Cortex of kidney (tissue), 1 donor: ENCODE results near the gene PRKCH.

ENCODE experiments used
- DNase-seq: peaks from one replicate; lab custom pipeline; 2025; lab: John Stamatoyannopoulos, UW

PRKCH gene

GRCh38 chr14:61491876-61492434 lies 170.6 kb downstream of the PRKCH start:
- no peak for DNase-seq

- DNase-seq = no peak
Measured at GRCh38 chr14:61492474-61492873, 171.1 kb downstream of the PRKCH start.

GRCh38 chr14:61493239-61493638 lies 171.9 kb downstream of the PRKCH start:
- no peak for DNase-seq

- no peak for DNase-seq
Measured at GRCh38 chr14:61494018-61494417, 172.6 kb downstream of the PRKCH start.

GRCh38 chr14:61495809-61496208 lies 174.4 kb downstream of the PRKCH start:
- no peak for DNase-seq

GRCh38 chr14:61498303-61498702 lies 176.9 kb downstream of the PRKCH start:
- DNase-seq = no peak

GRCh38 chr14:61498811-61499210 lies 177.4 kb downstream of the PRKCH start:
- DNase-seq = no peak

- DNase-seq = no peak
Measured at GRCh38 chr14:61499991-61500390, 178.6 kb downstream of the PRKCH start.

- no peak for DNase-seq
Measured at GRCh38 chr14:61501714-61502458, 180.5 kb downstream of the PRKCH start.

- DNase-seq = no peak
Measured at GRCh38 chr14:61502459-61503093, 181.2 kb downstream of the PRKCH start.

- DNase-seq = no peak
Measured at GRCh38 chr14:61503167-61503801, 181.9 kb downstream of the PRKCH start.

GRCh38 chr14:61504901-61505300 lies 183.5 kb downstream of the PRKCH start:
- no peak for DNase-seq

GRCh38 chr14:61505815-61506809 lies 184.7 kb downstream of the PRKCH start:
- no peak for DNase-seq

- DNase-seq = no peak
Measured at GRCh38 chr14:61508526-61508925, 187.1 kb downstream of the PRKCH start.

- no peak for DNase-seq
Measured at GRCh38 chr14:61510736-61511557, 189.6 kb downstream of the PRKCH start.

GRCh38 chr14:61511558-61511948 lies 190.2 kb downstream of the PRKCH start:
- no peak for DNase-seq

- no peak for DNase-seq
Measured at GRCh38 chr14:61512026-61512834, 190.9 kb downstream of the PRKCH start.

- DNase-seq = no peak
Measured at GRCh38 chr14:61513986-61514830, 192.8 kb downstream of the PRKCH start.

- no peak for DNase-seq
Measured at GRCh38 chr14:61514927-61515326, 193.5 kb downstream of the PRKCH start.
